GM12878 (cell line): ENCODE measurements around the gene TP53I11. TPM values are rescaled to one million over a fixed set of nuclear protein-coding genes. Genes with fewer than 3 reads are reported as not detected.

Experiments
- ATAC-seq: fragments of 200-7000 bp; cut with Tn5 transposase; 3 replicates; pipeline ENCODE4 v1.9.1; 2020; ENCODE audit warnings: mild to moderate bottlenecking, moderate library complexity
- BruUV-seq: library from RNA; stranded (reverse); fragments of 400-500 nt; replicated peaks from 2 replicates; lab custom pipeline; 2021; lab: Mats Ljungman, UMichigan
- CTCF ChIA-PET: fragments of 300-600 bp; sonication (Branson Sonifier 250); formaldehyde crosslinking; extraction: SDS; loops from one replicate; lab custom pipeline; 2021; ENCODE audit warnings: inconsistent platforms; lab: Yijun Ruan, JAX
- POLR2A ChIA-PET: fragments of 350-600 bp; formaldehyde crosslinking; extraction: SDS; loops from one replicate; lab custom pipeline; 2021; ENCODE audit warnings: inconsistent platforms; lab: Charles Lee
- RAD21 ChIA-PET: fragments of 300-600 bp; sonication (Branson Sonifier 250); formaldehyde crosslinking; loops from one replicate; lab custom pipeline; 2023; ENCODE audit warnings: antibody characterized with exemption; ENCODE audit not compliant: unreplicated experiment; lab: Charles Lee
- SMC1A ChIA-PET: fragments of 300-600 bp; sonication (Branson Sonifier 250); formaldehyde crosslinking; loops from one replicate; lab custom pipeline; 2023; ENCODE audit not compliant: unreplicated experiment, uncharacterized antibody; lab: Charles Lee
- DNase-seq: peaks from one replicate; pipeline ENCODE4 v3.0.0-alpha.2; 2011; ENCODE audit warnings: low read depth, low spot score
- FAIRE-seq: peaks from 3 replicates; lab custom pipeline; 2011; peaks lifted over from hg19 to GRCh38; lab: Jason Lieb, UNC
- H2AFZ ChIP-seq: 2 replicates; pipeline ENCODE4 v1.6.0; 2011; ENCODE audit warnings: low read depth, low read length, control low read depth; ENCODE audit not compliant: control insufficient read depth
- H3K27ac ChIP-seq: 2 replicates; pipeline ENCODE4 v1.5.1; 2011; ENCODE audit warnings: control low read depth; ENCODE audit not compliant: control insufficient read depth, insufficient read depth
- H3K27me3 ChIP-seq, 2 experiments: replicated peaks in 1 of 2; 2 replicates each; pipeline versions ENCODE4 v1.6.0 to v1.6.1; 2011; ENCODE audit warnings: low read length in 1 of 2; ENCODE audit not compliant: control insufficient read depth in 2 of 2, insufficient read depth in 2 of 2
- H3K36me3 ChIP-seq, 2 experiments: 2 replicates each; pipeline ENCODE4 v1.5.1; 2011; ENCODE audit warnings: low read length in 1 of 2; ENCODE audit not compliant: control insufficient read depth in 2 of 2, insufficient read depth in 2 of 2
- H3K4me1 ChIP-seq: 2 replicates; pipeline ENCODE4 v1.6.1; 2011; ENCODE audit warnings: mild to moderate bottlenecking, low read length, moderate library complexity, mixed read lengths; ENCODE audit not compliant: control insufficient read depth, insufficient read depth
- H3K4me2 ChIP-seq: 2 replicates; pipeline ENCODE4 v1.6.0; 2011; ENCODE audit warnings: control low read depth; ENCODE audit not compliant: control insufficient read depth, insufficient read depth
- H3K4me3 ChIP-seq: fragments of 200-600 bp; sonication (generic); 2 replicates; pipeline ENCODE4 v1.5.1; 2016
- H3K79me2 ChIP-seq: 2 replicates; pipeline ENCODE4 v1.6.0; 2011; ENCODE audit warnings: low read length; ENCODE audit not compliant: control insufficient read depth, insufficient read depth
- H3K9ac ChIP-seq: 2 replicates; pipeline ENCODE4 v1.8.0; 2011; ENCODE audit warnings: low read length, control low read depth, mixed read lengths; ENCODE audit not compliant: control insufficient read depth, insufficient read depth
- H3K9me3 ChIP-seq: replicated peaks from 3 replicates; pipeline ENCODE4 v1.5.1; 2011; ENCODE audit warnings: mild to moderate bottlenecking, low read length; ENCODE audit not compliant: control insufficient read depth, insufficient read depth
- H4K20me1 ChIP-seq: 2 replicates; pipeline ENCODE4 v1.6.0; 2011; ENCODE audit not compliant: control insufficient read depth, insufficient read depth
- BMI1 ChIP-seq: fragments of 450-650 bp; IDR thresholded peaks from 2 replicates; pipeline ENCODE4 v1.6.1; 2016; ENCODE audit warnings: mild to moderate bottlenecking, moderate library complexity, borderline replicate concordance
- GABPA ChIP-seq: IDR thresholded peaks from 2 replicates; pipeline ENCODE4 v1.6.1; 2014; ENCODE audit warnings: antibody characterized with exemption, low read depth, mild to moderate bottlenecking, inconsistent platforms
- HDGF ChIP-seq: fragments of 450-650 bp; IDR thresholded peaks from 2 replicates; pipeline ENCODE4 v1.6.1; 2016; ENCODE audit warnings: antibody characterized with exemption
- KDM1A ChIP-seq: fragments of 200-600 bp; sonication (generic); IDR thresholded peaks from 2 replicates; pipeline ENCODE4 v1.6.1; 2016; ENCODE audit warnings: borderline replicate concordance
- LARP7 ChIP-seq: fragments of 450-650 bp; IDR thresholded peaks from 2 replicates; pipeline ENCODE4 v1.6.1; 2017; ENCODE audit warnings: mild to moderate bottlenecking
- MYC ChIP-seq: IDR thresholded peaks from 2 replicates; pipeline ENCODE4 v1.6.1; 2011; ENCODE audit warnings: mild to moderate bottlenecking, low read length, moderate library complexity, inconsistent platforms; ENCODE audit not compliant: insufficient read depth, insufficient replicate concordance, insufficient read length, severe bottlenecking
- POLR2AphosphoS2 ChIP-seq: IDR thresholded peaks from 2 replicates; pipeline ENCODE4 v1.6.1; 2011; ENCODE audit warnings: low read depth, mild to moderate bottlenecking, low read length, improper control_type of control experiment, moderate library complexity
- ZBED1 ChIP-seq: IDR thresholded peaks from 2 replicates; pipeline ENCODE4 v1.6.1; 2016; ENCODE audit warnings: borderline replicate concordance
- WGBS: methylation state at CpG from one replicate; pipeline ENCODE4 v1.1.6; 2016; ENCODE audit warnings: low lambda C conversion rate; ENCODE audit not compliant: insufficient replicate concordance, insufficient coverage; ENCODE audit errors: missing lambda C conversion rate; 5-methylcytosine and 5-hydroxymethylcytosine counted together
- in situ Hi-C: fragments of 300-500 bp; cut with MboI; formaldehyde crosslinking; loops from 9 replicates; pipeline ENCODE4 v1.14.3; 2018; ENCODE audit warnings: mixed read lengths
- intact Hi-C: fragments of 100-400 bp; cut with micrococcal nuclease; formaldehyde crosslinking; loops from one replicate; pipeline ENCODE4 v1.14.2; 2022; ENCODE audit not compliant: unreplicated experiment
- polyA plus RNA-seq, 11 experiments: library from polyadenylated mRNA; depleted of rRNA in 4 of 11; unstranded in 6 of 11; stranded (reverse) in 5 of 11; fragments of >200 nt; fragmentation: Nextera tagmentation in 4 of 11; fragmentation: Illumina TruSeq in 1 of 11; extraction: Ambion mirVana in 4 of 11; extraction: Trizol in 1 of 11; gene quantifications; 1 replicate in 1 of 11; 2 replicates in 10 of 11; pipeline versions ENCODE4 v1.2.1 to v1.2.3, GENCODE V29; 2011 to 2016; ENCODE audit warnings: inconsistent platforms in 2 of 11, missing spikeins in 2 of 11, low read depth in 1 of 11
- total RNA-seq, 4 experiments: library from RNA; depleted of rRNA in 3 of 4; stranded (reverse); fragments of >200 nt in 3 of 4; fragmentation: Illumina TruSeq in 1 of 4; extraction: Trizol in 1 of 4; gene quantifications; 2 replicates each; pipeline versions ENCODE4 v1.2.1 to v1.2.3, GENCODE V29; 2013 to 2021
- TF ChIP-seq, protein P1 (sequence below): fragments of 450-650 bp; IDR thresholded peaks from 2 replicates; pipeline ENCODE4 v1.6.1; 2016; ENCODE audit warnings: mild to moderate bottlenecking

Gene TP53I11
- total and polyA plus RNA-seq, 10 of the 15 experiments (the other 5 are each of a cell fraction or from before 2014, with no cell fraction given): 0.03 to 0.28 (median 0.17) TPM; not detected in 3

- POLR2A ChIA-PET: no interaction called here
These were observed 10.3 kb downstream of the TP53I11 start for GRCh38 chr11:44940404-44940803.

More at GRCh38 chr11:44940404-44940803, 10.3 kb downstream of the TP53I11 start:
- Histone ChIP-seq H3K4me1 (peaks cover 17% of the 10 kb centered on the region), H3K9ac (no peak overlapping the region), H3K4me2 (no peak overlapping the region), H3K36me3 (no peaks in the 10 kb centered on the region), H3K4me3 (no peak overlapping the region), H3K9me3 (no peaks in the 10 kb centered on the region), H3K79me2 (no peaks in the 10 kb centered on the region), H3K27ac (no peak overlapping the region)
- DNase-seq: no peak
- FAIRE-seq: no peak
- ChIA-PET RAD21 (interaction anchor here (1.6 kb wide), 1 partner anchor 164 kb away, joined by 10 read pairs; no protein-coding TSS in a partner anchor), SMC1A (no interaction called here)
- intact Hi-C loops (no loop called here), in situ Hi-C loops (loop anchor here (25.0 kb wide), 1 partner anchor 397 kb away; no protein-coding TSS in a partner anchor)
- no TSS peak for BruUV-seq
- no peak for ATAC-seq
- TF ChIP-seq, protein P1, sequence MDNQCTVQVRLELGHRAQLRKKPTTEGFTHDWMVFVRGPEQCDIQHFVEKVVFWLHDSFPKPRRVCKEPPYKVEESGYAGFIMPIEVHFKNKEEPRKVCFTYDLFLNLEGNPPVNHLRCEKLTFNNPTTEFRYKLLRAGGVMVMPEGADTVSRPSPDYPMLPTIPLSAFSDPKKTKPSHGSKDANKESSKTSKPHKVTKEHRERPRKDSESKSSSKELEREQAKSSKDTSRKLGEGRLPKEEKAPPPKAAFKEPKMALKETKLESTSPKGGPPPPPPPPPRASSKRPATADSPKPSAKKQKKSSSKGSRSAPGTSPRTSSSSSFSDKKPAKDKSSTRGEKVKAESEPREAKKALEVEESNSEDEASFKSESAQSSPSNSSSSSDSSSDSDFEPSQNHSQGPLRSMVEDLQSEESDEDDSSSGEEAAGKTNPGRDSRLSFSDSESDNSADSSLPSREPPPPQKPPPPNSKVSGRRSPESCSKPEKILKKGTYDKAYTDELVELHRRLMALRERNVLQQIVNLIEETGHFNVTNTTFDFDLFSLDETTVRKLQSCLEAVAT: no peak
- no peak for TF ChIP-seq MYC
- no peak for TF ChIP-seq LARP7
- no peak for TF ChIP-seq POLR2AphosphoS2
- TF ChIP-seq KDM1A: no peak
- no peak for TF ChIP-seq GABPA
- TF ChIP-seq BMI1: no peak
- no peak for TF ChIP-seq HDGF
- no peak for TF ChIP-seq ZBED1
- TF ChIP-seq, all 136 proteins: peak for 0
- CTCF ChIA-PET: interaction anchor here (1.0 to 16.8 kb wide), 3 partner anchors 11 to 162 kb away, joined by 3 to 571 read pairs (median 5); no protein-coding TSS in a partner anchor
- Histone ChIP-seq H2AFZ (no peak overlapping the region), H4K20me1 (0 out of 2 replicates have a peak, but pooled peaks cover 2% of the 10 kb centered on the region), H3K27me3 (no peaks in the 10 kb centered on the region; a peak in 1 of 4 replicates)
- WGBS: 62% methylated on average over 7 of the region's 7 CpGs
